ENCODE measurements around the gene PCSK6. TPM values are rescaled to one million over a fixed set of nuclear protein-coding genes. Genes with fewer than 3 reads are reported as not detected.

Gene PCSK6
- total RNA-seq, 1 donor, result 0.72 TPM

DNA sequence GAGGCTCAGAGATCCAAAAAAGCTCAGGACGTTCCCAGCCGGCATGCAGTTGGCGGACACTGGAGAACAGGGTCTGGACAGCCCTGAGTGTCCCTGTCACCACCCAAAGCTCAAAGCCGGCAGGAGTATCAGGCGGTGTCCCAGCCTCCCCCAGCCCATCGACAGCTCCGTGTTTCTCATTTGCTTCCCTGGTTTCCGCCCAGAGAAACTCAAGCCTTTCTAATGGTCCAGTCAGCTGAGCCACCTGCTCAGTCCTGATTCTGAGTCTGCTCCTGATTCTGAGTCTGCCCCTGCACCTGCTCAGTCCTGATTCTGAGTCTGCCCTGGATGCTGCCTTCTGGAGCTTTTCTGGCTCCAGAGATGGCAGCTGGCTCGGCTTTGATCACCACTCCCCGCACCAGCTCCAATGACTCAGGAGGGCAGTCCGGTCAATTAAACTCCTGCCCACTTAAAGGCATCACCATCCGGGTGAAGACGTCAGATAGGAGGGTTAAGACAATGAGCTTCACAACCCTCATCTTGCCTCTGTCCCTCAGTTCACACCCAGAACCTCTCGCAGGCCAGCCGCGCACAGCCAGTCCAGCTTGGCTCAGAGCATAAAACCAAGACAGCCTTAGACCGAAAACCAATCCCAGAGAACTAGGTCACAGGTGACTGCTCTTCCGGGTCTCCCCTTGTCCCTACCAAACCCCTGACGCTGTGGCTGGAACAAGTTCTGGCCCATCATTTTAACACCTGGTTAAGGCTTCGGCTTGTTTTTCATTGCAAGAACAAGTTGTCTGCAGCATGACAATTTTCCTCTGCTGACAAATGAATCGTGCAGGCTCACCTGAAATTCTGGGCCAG lies 6.8 kb downstream of the PCSK6 start:
- TF ChIP-seq, protein P1, sequence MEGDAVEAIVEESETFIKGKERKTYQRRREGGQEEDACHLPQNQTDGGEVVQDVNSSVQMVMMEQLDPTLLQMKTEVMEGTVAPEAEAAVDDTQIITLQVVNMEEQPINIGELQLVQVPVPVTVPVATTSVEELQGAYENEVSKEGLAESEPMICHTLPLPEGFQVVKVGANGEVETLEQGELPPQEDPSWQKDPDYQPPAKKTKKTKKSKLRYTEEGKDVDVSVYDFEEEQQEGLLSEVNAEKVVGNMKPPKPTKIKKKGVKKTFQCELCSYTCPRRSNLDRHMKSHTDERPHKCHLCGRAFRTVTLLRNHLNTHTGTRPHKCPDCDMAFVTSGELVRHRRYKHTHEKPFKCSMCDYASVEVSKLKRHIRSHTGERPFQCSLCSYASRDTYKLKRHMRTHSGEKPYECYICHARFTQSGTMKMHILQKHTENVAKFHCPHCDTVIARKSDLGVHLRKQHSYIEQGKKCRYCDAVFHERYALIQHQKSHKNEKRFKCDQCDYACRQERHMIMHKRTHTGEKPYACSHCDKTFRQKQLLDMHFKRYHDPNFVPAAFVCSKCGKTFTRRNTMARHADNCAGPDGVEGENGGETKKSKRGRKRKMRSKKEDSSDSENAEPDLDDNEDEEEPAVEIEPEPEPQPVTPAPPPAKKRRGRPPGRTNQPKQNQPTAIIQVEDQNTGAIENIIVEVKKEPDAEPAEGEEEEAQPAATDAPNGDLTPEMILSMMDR (IDR thresholded peaks at IDR 0.05; ENCODE audit: extremely low read depth, low read depth, low read length), result no peak
- H3K4me3 ChIP-seq (ENCODE audit: insufficient read depth, low read length), result no peak overlapping the region
- no peak overlapping the region for H2AFZ ChIP-seq (ENCODE audit: low read length)
- H3K36me3 ChIP-seq (ENCODE audit: insufficient read depth, low read length), result no peaks in the 10 kb centered on the region
- no peak overlapping the region for H3K27ac ChIP-seq (ENCODE audit: low read depth, low read length)
- peaks cover 17% of the 10 kb centered on the region for H3K27me3 ChIP-seq (ENCODE audit: insufficient read depth, low read length)
- H4K20me1 ChIP-seq (ENCODE audit: insufficient read depth, low read length), result no peaks in the 10 kb centered on the region
- DNase-seq (ENCODE audit: insufficient read length, low spot score, missing footprints), result no peak
- H3K79me2 ChIP-seq (ENCODE audit: insufficient read depth, low read length), result no peaks in the 10 kb centered on the region
- no peaks in the 10 kb centered on the region for H3K4me1 ChIP-seq (ENCODE audit: insufficient read depth, low read length)
- H3K4me2 ChIP-seq (ENCODE audit: insufficient read depth, low read length), result no peak overlapping the region
- H3K9me3 ChIP-seq (ENCODE audit: low read depth, low read length), result no peaks in the 10 kb centered on the region

DNA sequence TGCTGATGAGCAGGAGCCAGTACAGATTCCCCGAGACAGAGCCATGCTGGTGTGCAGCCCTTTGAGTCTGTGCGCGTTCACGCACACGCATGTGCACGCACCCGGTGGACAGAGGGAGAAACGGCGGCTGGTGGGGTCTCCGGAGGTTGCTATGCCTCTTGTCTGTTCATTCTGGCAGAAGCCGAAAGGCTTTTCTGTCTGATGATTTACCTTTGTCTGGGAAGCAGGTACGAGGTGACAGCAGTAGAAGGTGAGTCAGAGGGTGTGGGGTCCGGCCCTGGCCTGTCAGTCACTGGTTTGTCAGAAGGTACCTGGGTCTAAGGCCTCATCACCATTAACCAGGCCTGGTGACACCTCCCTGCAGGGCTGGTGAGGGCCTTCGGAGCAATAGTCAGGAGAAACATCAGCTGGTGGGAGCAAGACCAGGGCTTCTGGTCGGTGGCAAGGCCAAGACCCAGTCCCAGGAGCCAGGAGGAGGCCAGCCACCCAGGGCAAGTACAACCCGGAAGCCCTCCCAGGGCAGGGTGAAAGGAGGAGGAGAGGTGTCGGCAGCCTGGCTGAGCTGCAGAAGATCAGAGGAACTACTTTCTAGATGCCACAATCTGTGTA lies 7.5 kb downstream of the PCSK6 start:
- Histone ChIP-seq H3K79me2 (ENCODE audit: insufficient read depth, low read length) (no peaks in the 10 kb centered on the region), H3K4me1 (ENCODE audit: insufficient read depth, low read length) (no peaks in the 10 kb centered on the region), H2AFZ (ENCODE audit: low read length) (no peak overlapping the region), H3K36me3 (ENCODE audit: insufficient read depth, low read length) (no peaks in the 10 kb centered on the region), H3K27ac (ENCODE audit: low read depth, low read length) (no peak overlapping the region), H3K4me2 (ENCODE audit: insufficient read depth, low read length) (no peak overlapping the region), H3K9me3 (ENCODE audit: low read depth, low read length) (no peaks in the 10 kb centered on the region), H3K27me3 (ENCODE audit: insufficient read depth, low read length) (peaks cover 10% of the 10 kb centered on the region), H4K20me1 (ENCODE audit: insufficient read depth, low read length) (no peaks in the 10 kb centered on the region), H3K4me3 (ENCODE audit: insufficient read depth, low read length) (no peak overlapping the region)
- DNase-seq (ENCODE audit: insufficient read length, low spot score, missing footprints), result no peak
- TF ChIP-seq, protein P1 (IDR thresholded peaks at IDR 0.05; ENCODE audit: extremely low read depth, low read depth, low read length), result no peak

DNA sequence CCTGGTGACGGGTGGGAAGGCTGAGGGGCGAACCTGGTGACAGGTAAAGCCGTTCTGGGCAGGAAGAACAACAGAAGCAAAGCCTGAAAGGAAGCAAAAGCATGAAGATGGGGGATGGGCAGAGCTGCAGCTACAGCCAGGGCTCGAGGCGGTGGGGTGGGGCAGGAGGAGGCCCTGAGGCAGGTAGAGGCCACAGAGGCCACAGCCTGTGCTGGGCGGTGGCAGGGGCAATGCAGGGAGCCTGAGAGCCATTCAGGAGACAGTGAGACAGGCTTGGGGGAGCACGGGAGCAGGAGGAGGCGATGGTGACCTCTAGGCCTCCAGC lies 8.2 kb downstream of the PCSK6 start:
- H3K4me1 ChIP-seq (ENCODE audit: insufficient read depth, low read length), result no peaks in the 10 kb centered on the region
- no peak for DNase-seq (ENCODE audit: insufficient read length, low spot score, missing footprints)
- no peaks in the 10 kb centered on the region for H4K20me1 ChIP-seq (ENCODE audit: insufficient read depth, low read length)
- TF ChIP-seq, protein P1 (IDR thresholded peaks at IDR 0.05; ENCODE audit: extremely low read depth, low read depth, low read length), result no peak
- H3K4me3 ChIP-seq (ENCODE audit: insufficient read depth, low read length), result no peak overlapping the region
- H3K36me3 ChIP-seq (ENCODE audit: insufficient read depth, low read length), result no peaks in the 10 kb centered on the region
- no peak overlapping the region for H3K27ac ChIP-seq (ENCODE audit: low read depth, low read length)
- no peak overlapping the region for H3K4me2 ChIP-seq (ENCODE audit: insufficient read depth, low read length)
- H3K27me3 ChIP-seq (ENCODE audit: insufficient read depth, low read length), result peaks cover 4% of the 10 kb centered on the region
- H3K79me2 ChIP-seq (ENCODE audit: insufficient read depth, low read length), result no peaks in the 10 kb centered on the region
- no peaks in the 10 kb centered on the region for H3K9me3 ChIP-seq (ENCODE audit: low read depth, low read length)
- no peak overlapping the region for H2AFZ ChIP-seq (ENCODE audit: low read length)

DNA sequence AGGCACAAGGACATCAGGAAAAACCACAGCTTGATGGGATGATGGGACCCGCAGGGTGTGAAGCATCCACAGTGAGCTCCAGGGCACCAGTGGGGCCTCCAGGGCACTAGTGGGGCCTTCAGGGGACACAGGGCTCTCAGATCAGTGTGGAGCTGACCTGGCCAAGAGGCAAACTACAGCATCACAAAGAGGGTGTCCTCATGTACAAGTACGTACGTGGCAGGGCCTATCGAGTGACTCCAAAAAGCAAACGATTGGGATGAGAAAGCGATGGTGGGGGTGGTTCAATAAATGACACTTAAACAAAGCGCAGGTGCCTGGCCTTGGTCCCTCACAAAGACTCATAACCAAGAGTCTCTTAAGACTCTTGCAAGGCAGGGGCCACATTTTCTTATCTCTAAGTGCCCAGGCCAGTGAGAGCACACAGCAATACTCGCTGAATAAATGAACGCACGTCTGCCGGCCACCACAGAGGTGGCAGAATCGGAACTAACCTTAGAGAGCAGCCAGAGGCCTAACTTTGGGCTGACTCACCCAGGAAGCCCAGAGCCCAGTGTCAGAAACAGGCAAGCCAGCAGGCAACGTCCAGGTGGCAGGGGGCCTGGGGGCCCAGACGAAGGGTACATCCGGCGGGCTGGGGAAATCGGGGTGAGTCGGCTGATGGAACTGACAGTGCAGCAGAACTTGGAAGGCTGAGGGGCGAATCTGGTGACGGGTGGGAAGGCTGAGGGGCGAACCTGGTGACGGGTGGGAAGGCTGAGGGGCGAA lies 8.7 kb downstream of the PCSK6 start:
- no peak for DNase-seq (ENCODE audit: insufficient read length, low spot score, missing footprints)

More for the DNA sequence above, 8.7 kb downstream of the PCSK6 start:
- Histone ChIP-seq H3K9me3 (ENCODE audit: low read depth, low read length) (no peaks in the 10 kb centered on the region), H3K27ac (ENCODE audit: low read depth, low read length) (no peak overlapping the region), H2AFZ (ENCODE audit: low read length) (no peak overlapping the region), H3K4me2 (ENCODE audit: insufficient read depth, low read length) (no peak overlapping the region), H3K36me3 (ENCODE audit: insufficient read depth, low read length) (no peaks in the 10 kb centered on the region), H4K20me1 (ENCODE audit: insufficient read depth, low read length) (no peaks in the 10 kb centered on the region), H3K79me2 (ENCODE audit: insufficient read depth, low read length) (no peaks in the 10 kb centered on the region), H3K4me3 (ENCODE audit: insufficient read depth, low read length) (no peak overlapping the region), H3K4me1 (ENCODE audit: insufficient read depth, low read length) (no peaks in the 10 kb centered on the region), H3K27me3 (ENCODE audit: insufficient read depth, low read length) (no peaks in the 10 kb centered on the region)
- TF ChIP-seq, protein P1 (IDR thresholded peaks at IDR 0.05; ENCODE audit: extremely low read depth, low read depth, low read length), result no peak

Measured in osteoblast (primary cell).